ENCODE results near the gene KCNG1.

DNA sequence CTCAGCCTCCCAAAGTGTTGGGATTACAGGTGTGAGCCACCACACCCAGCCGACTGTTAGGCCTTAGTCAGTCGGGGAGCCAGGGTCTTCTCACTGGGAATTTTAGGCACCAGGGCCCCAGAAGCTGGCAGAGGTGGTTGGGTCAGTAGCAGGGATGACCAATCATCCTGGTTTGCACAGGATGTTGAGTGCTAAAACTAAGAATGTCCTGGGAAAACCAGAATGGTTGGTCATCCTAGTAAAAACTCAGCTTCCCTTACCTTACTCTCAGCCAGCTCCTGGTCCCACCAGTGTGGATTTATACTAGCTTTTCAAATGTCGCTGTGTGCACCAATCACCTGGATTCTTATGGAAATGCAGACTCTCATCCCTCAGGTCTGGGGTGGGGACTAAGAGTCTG, 31.8 kb downstream of the KCNG1 start:
- TF ChIP-seq, protein P1, sequence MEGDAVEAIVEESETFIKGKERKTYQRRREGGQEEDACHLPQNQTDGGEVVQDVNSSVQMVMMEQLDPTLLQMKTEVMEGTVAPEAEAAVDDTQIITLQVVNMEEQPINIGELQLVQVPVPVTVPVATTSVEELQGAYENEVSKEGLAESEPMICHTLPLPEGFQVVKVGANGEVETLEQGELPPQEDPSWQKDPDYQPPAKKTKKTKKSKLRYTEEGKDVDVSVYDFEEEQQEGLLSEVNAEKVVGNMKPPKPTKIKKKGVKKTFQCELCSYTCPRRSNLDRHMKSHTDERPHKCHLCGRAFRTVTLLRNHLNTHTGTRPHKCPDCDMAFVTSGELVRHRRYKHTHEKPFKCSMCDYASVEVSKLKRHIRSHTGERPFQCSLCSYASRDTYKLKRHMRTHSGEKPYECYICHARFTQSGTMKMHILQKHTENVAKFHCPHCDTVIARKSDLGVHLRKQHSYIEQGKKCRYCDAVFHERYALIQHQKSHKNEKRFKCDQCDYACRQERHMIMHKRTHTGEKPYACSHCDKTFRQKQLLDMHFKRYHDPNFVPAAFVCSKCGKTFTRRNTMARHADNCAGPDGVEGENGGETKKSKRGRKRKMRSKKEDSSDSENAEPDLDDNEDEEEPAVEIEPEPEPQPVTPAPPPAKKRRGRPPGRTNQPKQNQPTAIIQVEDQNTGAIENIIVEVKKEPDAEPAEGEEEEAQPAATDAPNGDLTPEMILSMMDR (IDR thresholded peaks at IDR 0.05): no peak
- TF ChIP-seq ZFX (IDR thresholded peaks at IDR 0.05; ENCODE audit: borderline replicate concordance): no peak

Data from 22Rv1 (cell line).